NCI-H748 (cell line): ENCODE results near the gene HEPHL1.

ENCODE experiments used
- DNase-seq: peaks from one replicate; lab custom pipeline; 2025; ENCODE audit not compliant: unreplicated experiment; lab: John Stamatoyannopoulos, UW

HEPHL1 gene

GRCh38 chr11:94129512-94130297 is 108.6 kb downstream of the HEPHL1 start:
- DNase-seq: peak; percentile 22

GRCh38 chr11:94130298-94131046 is 109.3 kb downstream of the HEPHL1 start:
- DNase-seq: no peak

- peak; percentile 8 for DNase-seq
Observed at GRCh38 chr11:94131047-94131717, 110.0 kb downstream of the HEPHL1 start.

- no peak for DNase-seq
Observed at GRCh38 chr11:94131718-94132115, 110.6 kb downstream of the HEPHL1 start.

GRCh38 chr11:94132152-94132558 is 111.0 kb downstream of the HEPHL1 start:
- no peak for DNase-seq

GRCh38 chr11:94132823-94133408 is 111.8 kb downstream of the HEPHL1 start:
- no peak for DNase-seq

- DNase-seq: no peak
Observed at GRCh38 chr11:94133752-94134151, 112.6 kb downstream of the HEPHL1 start.

GRCh38 chr11:94134651-94135512 is 113.7 kb downstream of the HEPHL1 start:
- no peak for DNase-seq

- DNase-seq: peak; percentile 24
Observed at GRCh38 chr11:94139416-94139815, 118.3 kb downstream of the HEPHL1 start.

GRCh38 chr11:94140154-94140655 is 119.1 kb downstream of the HEPHL1 start:
- no peak for DNase-seq

GRCh38 chr11:94141511-94142307 is 120.6 kb downstream of the HEPHL1 start:
- DNase-seq: no peak

GRCh38 chr11:94142308-94143281 is 121.4 kb downstream of the HEPHL1 start:
- no peak for DNase-seq

GRCh38 chr11:94144216-94144615 is 123.1 kb downstream of the HEPHL1 start:
- DNase-seq: no peak

GRCh38 chr11:94144664-94145063 is 123.5 kb downstream of the HEPHL1 start:
- no peak for DNase-seq

- no peak for DNase-seq
Observed at GRCh38 chr11:94145431-94145830, 124.3 kb downstream of the HEPHL1 start.

GRCh38 chr11:94145916-94146315 is 124.8 kb downstream of the HEPHL1 start:
- DNase-seq: no peak

GRCh38 chr11:94147433-94147845 is 126.3 kb downstream of the HEPHL1 start:
- DNase-seq: no peak

- DNase-seq: no peak
Observed at GRCh38 chr11:94148189-94148588, 127.0 kb downstream of the HEPHL1 start.
